Smooth muscle cell (in vitro differentiated cells): ENCODE results near the gene IFI44. TPM values are rescaled to one million over a fixed set of nuclear protein-coding genes. Genes with fewer than 3 reads are reported as not detected.

Experiments used
- DNase-seq: peaks from one replicate; lab custom pipeline; 2025; ENCODE audit not compliant: unreplicated experiment; lab: John Stamatoyannopoulos, UW
- H2AFZ ChIP-seq: fragments of 200-600 bp; sonication (generic); 2 replicates; pipeline ENCODE4 v1.6.0; 2016; ENCODE audit warnings: antibody characterized with exemption, low read depth, mild to moderate bottlenecking
- H3F3A ChIP-seq: fragments of 200-600 bp; sonication (generic); 2 replicates; pipeline ENCODE4 v1.6.0; 2017; ENCODE audit warnings: antibody characterized with exemption, low read depth
- H3K27ac ChIP-seq: fragments of 200-600 bp; sonication (generic); 2 replicates; pipeline ENCODE4 v1.5.1; 2016; ENCODE audit warnings: low read depth, mild to moderate bottlenecking
- H3K27me3 ChIP-seq: fragments of 200-600 bp; sonication (generic); 2 replicates; pipeline ENCODE4 v1.6.1; 2016; ENCODE audit warnings: low read depth, mild to moderate bottlenecking
- H3K36me3 ChIP-seq: fragments of 200-600 bp; sonication (generic); 2 replicates; pipeline ENCODE4 v1.5.1; 2016; ENCODE audit warnings: low read depth
- H3K4me1 ChIP-seq: fragments of 200-600 bp; sonication (generic); 2 replicates; pipeline ENCODE4 v1.5.1; 2016; ENCODE audit warnings: low read depth
- H3K4me2 ChIP-seq: fragments of 200-600 bp; sonication (generic); 2 replicates; pipeline ENCODE4 v1.6.0; 2016; ENCODE audit warnings: mild to moderate bottlenecking
- H3K4me3 ChIP-seq: fragments of 200-600 bp; sonication (generic); 2 replicates; pipeline ENCODE4 v1.5.1; 2016; ENCODE audit warnings: mild to moderate bottlenecking
- H3K79me2 ChIP-seq: fragments of 200-600 bp; sonication (generic); 2 replicates; pipeline ENCODE4 v1.6.0; 2016; ENCODE audit warnings: low read depth, mild to moderate bottlenecking
- H3K9ac ChIP-seq: fragments of 200-600 bp; sonication (generic); 2 replicates; pipeline ENCODE4 v1.6.0; 2016; ENCODE audit warnings: low read depth
- H3K9me3 ChIP-seq: fragments of 200-600 bp; sonication (generic); replicated peaks from 2 replicates; pipeline ENCODE4 v1.5.1; 2016; ENCODE audit warnings: low read depth
- H4K20me1 ChIP-seq: fragments of 200-600 bp; sonication (generic); 2 replicates; pipeline ENCODE4 v1.6.0; 2016; ENCODE audit warnings: low read depth
- CTCF ChIP-seq: fragments of 200-600 bp; sonication (generic); IDR thresholded peaks from 2 replicates; pipeline ENCODE4 v1.5.1; 2017; ENCODE audit warnings: borderline replicate concordance, mild to moderate bottlenecking, antibody characterized with exemption; ENCODE audit not compliant: insufficient read depth, poor library complexity, severe bottlenecking
- WGBS: methylation state at CpG from one replicate; pipeline ENCODE4 v1.1.7; 2016; ENCODE audit warnings: low lambda C conversion rate; 5-methylcytosine and 5-hydroxymethylcytosine counted together
- polyA plus RNA-seq: library from polyadenylated mRNA; unstranded; fragments of >200 nt; fragmentation: Nextera tagmentation; extraction: Ambion mirVana; gene quantifications from 2 replicates; pipeline ENCODE4 v1.2.1, GENCODE V29; 2016
- total RNA-seq: library from RNA; depleted of rRNA; stranded (reverse); fragments of >200 nt; gene quantifications from 2 replicates; pipeline ENCODE4 v1.2.3, GENCODE V29; 2014

Gene IFI44
- total and polyA plus RNA-seq, 2 experiments from 2014 or later = 0.71 TPM; not detected in 1

- TF ChIP-seq CTCF = no peak
- H3K36me3 ChIP-seq = no peaks in the 10 kb centered on the region
- no peaks in the 10 kb centered on the region for H3K27me3 ChIP-seq
- H4K20me1 ChIP-seq = no peaks in the 10 kb centered on the region
- no peak overlapping the region for H3K4me3 ChIP-seq
- no peaks in the 10 kb centered on the region for H3F3A ChIP-seq
- H3K27ac ChIP-seq = no peak overlapping the region
- 81% methylated on average over 1 of the region's 1 CpG for WGBS
- H2AFZ ChIP-seq = no peak overlapping the region
- no peak for DNase-seq
- no peak overlapping the region for H3K9ac ChIP-seq
- H3K4me2 ChIP-seq = no peak overlapping the region
- no peaks in the 10 kb centered on the region for H3K9me3 ChIP-seq
- no peaks in the 10 kb centered on the region for H3K4me1 ChIP-seq
- H3K79me2 ChIP-seq = no peaks in the 10 kb centered on the region
Observed at GRCh38 chr1:78687315-78687714, 37.7 kb downstream of the IFI44 start.

GRCh38 chr1:78687914-78688313 lies 38.3 kb downstream of the IFI44 start:
- Histone ChIP-seq H3F3A (no peaks in the 10 kb centered on the region), H3K4me2 (no peak overlapping the region), H3K9me3 (no peaks in the 10 kb centered on the region), H3K9ac (no peak overlapping the region), H4K20me1 (no peaks in the 10 kb centered on the region), H3K4me1 (no peaks in the 10 kb centered on the region), H3K4me3 (no peak overlapping the region), H3K36me3 (no peaks in the 10 kb centered on the region), H2AFZ (no peak overlapping the region), H3K79me2 (no peaks in the 10 kb centered on the region), H3K27ac (no peak overlapping the region), H3K27me3 (no peaks in the 10 kb centered on the region)
- WGBS = 62% methylated on average over 2 of the region's 2 CpGs
- no peak for TF ChIP-seq CTCF
- no peak for DNase-seq

GRCh38 chr1:78688697-78689096 lies 39.1 kb downstream of the IFI44 start:
- Histone ChIP-seq H3K4me3 (no peak overlapping the region), H3K9ac (no peak overlapping the region), H3K9me3 (no peaks in the 10 kb centered on the region), H3K4me2 (no peak overlapping the region), H4K20me1 (no peaks in the 10 kb centered on the region), H2AFZ (no peak overlapping the region), H3K4me1 (no peaks in the 10 kb centered on the region), H3F3A (no peaks in the 10 kb centered on the region), H3K36me3 (no peaks in the 10 kb centered on the region), H3K27me3 (no peaks in the 10 kb centered on the region), H3K27ac (no peak overlapping the region), H3K79me2 (no peaks in the 10 kb centered on the region)
- DNase-seq = no peak
- TF ChIP-seq CTCF = no peak

GRCh38 chr1:78690516-78690915 lies 40.9 kb downstream of the IFI44 start:
- no peak for DNase-seq
- WGBS = 88% methylated on average over 3 of the region's 3 CpGs
- Histone ChIP-seq H3K79me2 (no peaks in the 10 kb centered on the region), H3K4me1 (no peaks in the 10 kb centered on the region), H3K27ac (no peak overlapping the region), H3K9ac (no peak overlapping the region), H3K4me3 (no peak overlapping the region), H3K27me3 (no peaks in the 10 kb centered on the region), H4K20me1 (no peaks in the 10 kb centered on the region), H3K36me3 (no peaks in the 10 kb centered on the region), H2AFZ (no peak overlapping the region), H3K4me2 (no peak overlapping the region), H3F3A (no peaks in the 10 kb centered on the region), H3K9me3 (no peaks in the 10 kb centered on the region)
- TF ChIP-seq CTCF = no peak
